SKM-1 (cell line): ENCODE results near the gene GAB3.
"Not testable (repeated sequence)": the region's sequence is repeated elsewhere in the genome, so short reads cannot be mapped to it uniquely, and the experiment has no call there.

ENCODE experiments used
- DNase-seq: peaks from one replicate; lab custom pipeline; 2025; ENCODE audit not compliant: unreplicated experiment; lab: John Stamatoyannopoulos, UW

GAB3 gene

DNA sequence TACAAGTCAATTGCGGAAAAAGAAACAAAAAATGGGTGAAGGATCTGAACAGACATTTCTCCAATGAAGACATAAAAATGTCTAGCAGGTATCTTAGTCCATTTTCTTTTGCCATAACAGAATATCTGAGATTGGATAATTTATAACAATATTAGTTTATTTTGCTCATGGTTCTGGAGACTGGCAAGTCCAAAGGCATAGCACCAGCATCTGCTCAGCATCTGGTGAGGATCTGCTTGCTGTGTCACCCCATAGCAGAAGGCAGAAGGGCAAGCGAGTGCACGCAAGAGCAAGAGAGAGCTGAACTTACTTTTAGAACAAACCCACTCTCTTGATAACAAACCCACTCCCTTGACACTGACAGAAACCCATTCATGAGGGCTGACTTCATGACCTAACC is 29.7 kb downstream of the GAB3 start:
- no peak for DNase-seq

DNA sequence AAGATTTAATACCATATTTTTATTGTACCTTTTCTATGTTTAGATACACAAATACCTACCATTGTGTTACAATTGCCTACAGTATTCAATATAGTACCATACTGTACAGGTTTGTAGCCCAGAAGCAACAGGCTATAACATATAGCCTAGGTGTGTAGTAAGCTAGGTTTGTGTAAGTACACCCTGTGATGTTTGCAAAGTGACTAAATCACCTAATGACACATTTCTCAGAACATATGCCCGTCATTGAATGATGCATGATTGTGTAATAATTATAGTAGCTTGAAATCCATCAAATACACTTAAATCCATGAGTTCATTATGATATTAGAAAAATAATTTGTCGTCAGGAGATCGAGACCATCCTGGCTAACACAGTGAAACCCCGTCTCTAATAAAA is 30.8 kb downstream of the GAB3 start:
- no peak for DNase-seq

DNA sequence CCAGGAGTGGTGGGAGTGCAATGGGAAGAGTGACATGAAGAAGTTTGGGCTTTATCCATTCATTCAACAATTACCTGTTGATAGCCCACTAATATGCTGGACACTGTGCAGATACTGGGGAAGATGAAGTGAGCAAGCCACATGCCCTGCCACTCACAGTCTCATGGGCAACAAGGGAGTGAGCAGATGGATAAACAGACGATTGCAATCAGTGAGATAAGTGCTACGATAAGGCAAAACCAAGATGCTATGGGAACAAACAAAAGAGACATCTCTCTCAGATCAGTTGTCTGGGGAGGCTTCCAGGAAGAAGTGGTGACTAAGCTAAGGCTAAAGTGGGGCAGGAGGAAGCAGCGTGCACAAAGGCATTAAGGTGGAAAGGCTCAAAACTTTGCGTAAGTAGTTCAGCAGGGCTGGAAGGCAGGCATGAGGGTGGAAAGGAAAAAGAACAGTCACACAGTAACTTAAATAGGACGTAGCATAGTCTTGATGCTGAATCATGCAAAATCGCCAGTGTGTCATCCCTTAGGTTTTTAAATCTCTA is 31.7 kb downstream of the GAB3 start:
- DNase-seq: peak; percentile 27

DNA sequence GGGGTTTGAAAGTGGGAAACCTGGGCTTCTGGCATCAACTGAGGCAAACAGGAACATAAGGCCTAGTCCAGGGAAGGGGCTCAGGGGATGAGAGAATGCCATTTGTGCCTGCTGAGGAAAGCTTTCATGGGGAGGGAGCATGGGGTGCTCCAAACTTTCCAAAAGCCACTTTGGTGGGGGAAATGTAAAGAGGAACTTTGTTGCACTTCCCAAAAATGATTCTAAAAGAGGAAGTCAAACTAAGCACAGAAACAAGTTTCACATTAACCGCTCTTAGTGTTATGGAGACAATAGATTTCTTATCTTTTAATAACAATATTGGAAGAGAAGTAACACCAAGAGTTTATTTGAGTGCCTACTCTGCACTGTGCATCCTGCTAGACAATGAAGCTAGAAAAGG is 32.3 kb downstream of the GAB3 start:
- peak; percentile 38 for DNase-seq

DNA sequence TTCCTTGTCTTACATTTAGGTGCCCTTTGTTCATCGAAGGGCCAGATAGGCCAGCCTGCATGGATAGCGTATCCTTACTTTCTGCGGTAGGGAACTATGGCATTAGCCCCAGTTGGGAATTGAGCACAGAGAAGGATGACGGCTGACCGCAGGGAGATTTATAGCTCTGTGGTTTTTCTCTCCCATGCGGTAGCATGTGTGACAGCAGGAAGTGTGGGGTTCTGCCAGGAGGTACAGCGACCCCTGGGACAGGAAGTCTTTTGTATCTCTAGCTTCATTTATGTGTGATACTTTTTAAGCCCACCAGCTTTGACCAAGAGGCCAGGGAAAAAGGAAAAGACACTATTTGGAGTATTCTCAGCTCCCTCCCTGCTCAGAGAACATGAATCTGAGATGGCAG is 33.1 kb downstream of the GAB3 start:
- DNase-seq: no peak

DNA sequence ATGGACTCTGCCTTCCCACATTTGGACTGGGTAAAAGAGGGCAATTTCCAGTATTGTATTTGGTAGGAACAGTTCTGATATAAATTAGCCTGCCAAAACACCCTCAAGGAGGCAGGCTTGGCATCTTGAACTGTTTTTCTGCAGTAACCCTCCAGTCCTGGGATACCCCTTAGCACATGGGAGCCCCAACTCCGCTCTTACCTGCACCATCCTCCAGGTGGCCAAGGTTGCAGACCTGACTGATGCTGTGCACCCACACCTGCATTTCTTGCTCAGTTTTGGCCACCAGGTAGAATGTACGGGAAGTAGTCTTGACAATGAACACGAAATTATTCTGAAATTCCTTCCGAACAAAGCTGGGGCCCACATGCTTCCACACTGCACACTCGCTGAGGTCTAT is 35.1 kb downstream of the GAB3 start:
- no peak for DNase-seq

DNA sequence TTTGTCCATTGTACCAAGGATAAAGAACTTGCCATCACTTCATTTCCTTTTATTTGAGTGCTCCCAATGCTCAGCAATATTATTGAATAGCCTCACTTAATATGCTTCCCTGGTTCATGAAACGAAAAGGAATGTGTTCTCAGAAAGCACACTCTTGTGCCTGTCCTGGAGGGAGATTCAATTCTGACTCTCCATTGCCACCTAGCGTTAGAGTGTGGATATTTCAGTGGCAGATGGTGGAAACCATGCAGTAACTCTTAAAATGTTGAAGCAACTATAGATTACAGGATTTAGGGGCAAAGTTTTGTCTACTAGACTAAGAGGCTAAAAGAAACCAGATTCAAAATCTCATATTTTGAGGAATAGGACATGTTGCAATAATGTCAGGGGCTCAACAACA is 36.0 kb downstream of the GAB3 start:
- DNase-seq: no peak

DNA sequence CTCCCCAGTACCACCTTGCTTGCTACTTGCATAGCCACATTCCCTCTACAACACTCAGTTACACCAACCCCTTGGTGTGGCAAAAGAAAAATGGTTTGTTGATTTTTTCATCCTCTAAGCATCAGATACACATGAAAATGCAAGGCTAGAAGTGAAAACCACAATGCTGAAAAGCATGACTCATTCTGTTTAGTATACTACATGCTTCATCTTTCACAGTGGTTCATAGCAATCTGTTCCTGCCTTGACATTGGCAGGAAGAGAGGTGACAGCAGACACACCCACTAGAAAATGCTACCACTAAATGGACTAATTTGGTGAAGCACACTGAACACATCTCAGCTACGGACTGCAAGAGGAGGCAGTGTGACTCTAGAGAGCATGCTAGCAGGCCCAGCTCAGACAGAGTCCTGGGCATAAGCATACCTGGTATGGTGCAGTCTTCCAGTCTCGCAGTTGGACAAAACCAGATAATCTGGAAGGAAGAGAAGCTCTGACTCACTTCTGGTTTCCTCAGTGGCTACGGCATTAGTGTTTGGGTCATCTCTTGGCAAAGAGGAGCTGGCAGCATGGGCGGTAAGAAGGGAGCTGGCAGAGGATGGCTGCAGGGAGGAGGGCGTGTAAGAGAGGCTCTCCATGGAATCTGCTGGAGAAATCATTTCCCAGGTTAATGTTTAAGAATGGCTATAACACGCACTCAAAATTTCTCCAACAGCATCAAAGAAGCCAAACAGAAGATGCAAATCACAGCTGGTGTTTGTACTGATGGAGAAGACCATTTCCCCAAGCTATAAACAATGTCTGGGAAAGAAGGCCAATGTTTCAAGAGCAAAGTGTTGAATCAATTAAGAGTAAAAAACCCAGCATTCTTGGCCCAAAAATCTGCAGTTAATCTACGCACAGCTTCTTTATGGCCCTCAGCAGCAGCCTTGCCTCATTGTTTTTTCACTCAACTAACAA is 37.8 kb downstream of the GAB3 start:
- no peak for DNase-seq

DNA sequence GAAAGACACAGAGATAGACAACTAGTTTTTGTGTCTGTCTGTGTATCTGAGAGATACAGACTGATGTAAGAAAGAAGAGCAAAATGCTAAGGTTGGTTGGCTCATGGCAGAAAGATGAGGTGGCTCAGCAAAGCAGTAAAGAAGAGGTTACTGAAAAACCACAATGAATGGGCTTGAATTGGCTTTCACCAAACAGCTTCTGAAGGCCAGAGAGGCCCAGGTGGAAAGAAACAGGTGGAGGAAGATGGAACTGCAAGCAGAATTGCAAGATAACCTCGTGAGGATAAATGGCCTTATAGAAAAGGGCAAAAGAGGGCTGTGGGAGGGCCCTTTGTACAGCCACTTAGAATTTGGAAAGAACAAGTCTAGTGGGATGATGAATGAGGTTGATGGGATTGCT is 39.6 kb downstream of the GAB3 start:
- DNase-seq: no peak

DNA sequence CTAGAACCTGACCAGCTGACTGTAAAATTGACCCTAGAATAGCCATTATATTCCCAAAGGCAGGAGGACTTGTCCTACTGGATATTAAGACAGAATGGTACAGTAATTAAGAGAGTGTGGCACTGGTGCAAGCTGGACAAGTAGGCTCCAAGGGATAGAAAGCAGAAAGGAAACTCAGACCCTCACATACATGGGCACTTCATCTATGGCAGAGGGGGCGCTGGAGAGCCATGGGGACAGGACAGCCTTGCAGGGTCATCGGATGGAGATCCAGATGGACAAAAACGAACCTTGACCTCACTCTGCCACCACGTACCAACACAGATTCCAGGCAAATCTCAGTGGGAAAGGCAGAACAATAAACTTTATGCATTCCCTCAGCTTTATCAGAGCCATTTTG is 40.6 kb downstream of the GAB3 start:
- no peak for DNase-seq

DNA sequence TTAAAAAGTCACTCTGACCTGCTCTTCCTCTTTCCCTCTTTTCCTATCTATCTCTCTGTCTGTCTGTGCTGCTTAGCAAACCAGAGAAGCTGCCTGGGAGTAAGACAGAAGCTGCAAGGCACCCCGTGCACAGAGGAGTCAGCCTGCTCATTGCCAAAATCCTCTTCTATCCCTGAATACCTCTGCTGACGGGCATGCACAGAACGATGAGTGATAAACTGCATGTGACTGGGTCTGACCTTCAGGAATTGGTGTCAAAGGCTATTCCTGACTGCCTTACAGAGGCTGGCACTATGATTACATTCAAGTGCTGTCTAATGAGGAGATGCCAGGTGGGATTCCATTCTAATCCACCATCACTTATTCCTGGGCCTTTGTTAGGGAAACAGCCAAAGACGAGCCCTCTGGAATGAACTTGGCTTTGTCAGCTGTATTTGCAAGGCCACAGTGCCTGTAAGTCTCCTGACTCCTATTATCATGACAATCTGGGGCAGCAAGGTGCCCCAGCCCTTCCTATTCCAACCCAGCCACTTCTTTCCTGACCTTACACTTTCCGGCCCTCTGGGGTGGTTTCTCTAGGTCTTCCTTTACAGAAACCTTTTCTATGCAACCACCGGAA is 52.1 kb downstream of the GAB3 start:
- no peak for DNase-seq

DNA sequence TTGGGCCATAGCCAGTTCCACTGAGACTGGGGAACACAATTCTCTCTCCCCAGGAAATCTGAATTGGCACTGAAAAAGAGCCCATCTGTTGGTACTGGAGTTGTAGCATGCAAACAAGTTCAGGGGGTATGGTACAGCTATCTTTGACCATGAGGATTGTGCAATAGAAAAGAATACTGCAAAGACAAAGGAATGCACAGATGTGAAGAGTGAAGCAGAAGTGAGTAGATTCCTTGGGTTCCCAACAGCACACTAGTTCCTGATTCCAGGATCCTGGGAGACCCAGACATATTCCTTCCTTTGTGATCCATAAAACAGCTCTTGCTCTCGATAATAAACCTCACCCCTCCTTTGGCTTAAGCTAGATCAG is 54.2 kb downstream of the GAB3 start:
- no peak for DNase-seq

DNA sequence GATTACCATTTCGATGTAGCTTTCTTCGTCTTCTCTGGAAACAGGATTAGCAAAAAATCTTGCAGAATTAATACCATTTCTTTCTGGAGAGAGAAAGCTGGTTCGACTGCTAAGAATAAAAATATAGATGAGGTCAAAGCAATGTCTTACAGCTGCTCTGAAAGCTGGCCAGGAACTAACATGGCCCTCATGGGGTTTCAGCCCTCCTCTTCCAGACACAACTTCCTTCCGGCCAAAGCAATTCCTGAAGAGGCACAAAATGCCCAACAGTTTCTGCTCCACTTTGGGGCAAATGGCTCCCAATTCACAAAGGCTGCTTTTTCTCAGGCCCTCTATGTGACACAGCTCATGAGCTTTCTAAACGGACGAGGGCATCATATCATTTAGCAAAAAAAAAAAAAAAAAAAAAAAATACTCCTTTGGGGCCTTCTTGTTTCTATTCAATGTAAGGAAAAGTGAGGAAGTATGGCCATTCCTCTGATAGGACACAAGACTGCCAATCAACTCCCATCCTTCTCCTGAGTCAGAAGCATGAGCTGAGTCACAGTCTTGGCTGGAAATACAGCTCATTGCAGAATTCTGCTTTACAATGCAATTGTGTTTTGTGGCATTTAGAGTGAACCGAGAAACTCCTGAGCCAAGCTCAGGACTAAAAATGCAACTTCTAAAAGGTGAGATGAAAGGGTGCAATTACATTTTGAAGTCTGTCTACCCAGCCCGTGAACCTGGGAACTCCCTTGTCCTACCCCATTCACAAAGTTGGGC is 54.8 kb downstream of the GAB3 start:
- DNase-seq: no peak

DNA sequence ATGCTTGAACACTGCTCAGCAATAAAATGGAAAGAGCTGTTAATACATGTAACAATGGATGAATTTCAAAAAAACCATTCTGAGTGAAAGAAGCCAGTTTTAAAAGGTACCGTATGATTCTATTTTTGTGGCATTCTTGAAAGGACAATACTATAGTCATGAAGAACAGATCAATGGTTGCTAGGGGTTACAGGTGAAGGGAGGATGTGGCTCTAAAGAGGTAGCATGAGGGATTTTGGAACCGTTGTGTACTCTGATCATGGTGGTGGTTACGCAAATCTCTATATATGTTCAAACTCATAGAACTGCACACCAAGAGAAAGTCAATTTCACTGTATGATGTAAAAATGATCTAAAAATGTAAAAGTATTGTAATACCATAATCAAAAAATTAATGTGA is 57.5 kb downstream of the GAB3 start:
- no peak for DNase-seq

DNA sequence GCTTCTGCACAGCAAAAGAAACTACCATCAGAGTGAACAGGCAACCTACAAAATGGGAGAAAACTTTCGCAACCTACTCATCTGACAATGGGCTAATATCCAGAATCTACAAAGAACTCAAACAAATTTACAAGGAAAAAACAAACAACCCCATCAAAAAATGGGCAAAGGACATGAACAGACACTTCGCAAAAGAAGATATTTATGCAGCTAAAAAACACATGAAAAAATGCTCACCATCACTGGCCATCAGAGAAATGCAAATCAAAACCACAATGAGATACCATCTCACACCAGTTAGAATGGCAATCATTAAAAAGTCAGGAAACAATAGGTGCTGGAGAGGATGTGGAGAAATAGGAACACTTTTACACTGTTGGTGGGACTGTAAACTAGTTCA is 60.4 kb downstream of the GAB3 start:
- not testable (repeated sequence) for DNase-seq

DNA sequence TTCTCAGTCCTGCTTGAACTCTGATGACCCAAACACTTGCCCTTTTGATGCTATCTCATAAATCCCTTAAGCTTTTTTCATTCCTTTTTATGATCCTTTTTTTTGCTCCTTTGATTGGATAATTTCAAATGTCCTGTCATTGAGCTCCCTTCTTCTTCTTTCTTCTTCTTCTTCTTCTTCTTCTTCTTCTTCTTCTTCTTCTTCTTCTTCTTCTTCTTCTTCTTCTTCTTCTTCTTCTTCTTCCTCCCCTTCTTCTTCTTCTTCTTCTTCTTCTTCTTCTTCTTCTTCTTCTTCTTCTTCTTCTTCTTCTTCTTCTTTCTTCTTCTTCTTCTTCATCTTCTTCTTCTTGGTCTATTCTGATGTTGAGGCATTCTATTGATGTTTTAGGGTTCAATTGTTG is 78.8 kb downstream of the GAB3 start:
- not testable (repeated sequence) for DNase-seq

DNA sequence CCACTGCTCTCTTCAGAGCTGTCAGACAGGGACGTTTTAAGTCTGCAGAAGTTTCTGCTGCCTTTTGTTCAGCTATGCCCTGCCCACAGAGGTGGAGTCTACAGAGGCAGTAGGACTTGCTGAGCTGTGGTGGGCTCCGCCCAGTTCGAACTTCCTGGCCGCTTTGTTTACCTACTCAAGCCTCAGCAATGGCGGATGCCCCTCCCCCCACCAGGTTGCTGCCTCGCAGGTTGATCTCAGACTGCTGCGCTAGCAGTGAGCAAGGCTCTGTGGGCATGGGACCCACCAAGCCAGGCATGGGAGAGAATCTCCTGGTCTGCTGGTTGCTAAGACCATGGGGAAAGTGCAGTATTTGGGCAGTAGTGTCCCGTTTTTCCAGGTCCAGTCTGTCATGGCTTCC is 80.0 kb downstream of the GAB3 start:
- not testable (repeated sequence) for DNase-seq

DNA sequence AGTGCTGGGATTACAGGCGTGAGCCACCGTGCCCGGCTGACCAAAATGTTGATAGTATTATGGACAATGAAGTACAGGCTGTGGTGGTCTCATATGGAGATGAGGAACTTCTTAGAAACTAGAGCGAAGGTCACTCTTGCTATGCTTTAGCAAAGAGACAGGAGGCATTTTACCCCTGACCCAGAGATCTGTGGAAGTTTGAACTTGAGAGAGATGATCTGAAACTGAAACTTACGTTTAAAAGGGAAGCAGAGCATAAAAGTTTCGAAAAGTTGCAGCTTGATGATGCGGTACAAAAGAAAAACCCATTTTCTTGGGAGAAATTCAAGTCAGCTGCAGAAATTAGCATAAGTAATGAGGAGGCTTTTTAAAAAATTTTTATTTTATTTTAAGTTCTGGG is 89.0 kb downstream of the GAB3 start:
- no peak for DNase-seq

DNA sequence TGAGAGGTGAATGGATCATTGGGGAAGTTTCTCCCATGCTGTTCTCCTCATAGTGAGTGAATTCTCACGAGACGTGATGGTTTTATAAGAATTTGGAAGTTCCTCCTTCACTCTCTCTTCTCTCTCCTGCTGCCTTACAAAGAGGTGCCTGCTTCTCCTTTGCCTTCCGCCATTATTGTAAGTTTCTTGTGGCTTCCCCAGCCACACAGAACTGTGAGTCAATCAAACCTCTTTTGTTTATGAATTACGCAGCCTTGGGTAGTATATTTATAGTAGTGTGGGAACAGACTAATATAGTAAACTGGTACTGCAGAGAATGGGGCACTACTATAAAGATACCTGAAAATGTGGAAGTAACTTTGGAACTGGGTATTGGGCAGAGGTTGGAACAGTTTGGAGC is 89.7 kb downstream of the GAB3 start:
- no peak for DNase-seq

DNA sequence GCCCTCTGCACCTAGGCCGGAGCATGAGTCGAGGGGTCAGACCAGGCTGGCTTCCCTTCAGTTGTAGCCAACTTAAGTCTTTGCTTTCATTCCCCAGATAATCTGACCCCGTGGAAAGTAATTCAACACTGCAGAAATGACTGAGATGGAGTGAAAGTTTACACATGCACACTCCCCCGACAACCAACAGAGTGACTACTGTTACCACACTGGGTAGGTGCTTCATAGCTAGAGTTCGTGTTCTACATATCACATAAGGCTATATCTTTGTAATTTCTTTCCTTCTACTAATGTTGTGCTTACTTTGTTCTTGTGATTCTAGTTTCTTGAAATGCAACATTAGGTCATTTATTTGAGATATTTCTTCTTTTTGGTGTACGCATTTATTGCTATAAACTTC is 90.3 kb downstream of the GAB3 start:
- DNase-seq: no peak

DNA sequence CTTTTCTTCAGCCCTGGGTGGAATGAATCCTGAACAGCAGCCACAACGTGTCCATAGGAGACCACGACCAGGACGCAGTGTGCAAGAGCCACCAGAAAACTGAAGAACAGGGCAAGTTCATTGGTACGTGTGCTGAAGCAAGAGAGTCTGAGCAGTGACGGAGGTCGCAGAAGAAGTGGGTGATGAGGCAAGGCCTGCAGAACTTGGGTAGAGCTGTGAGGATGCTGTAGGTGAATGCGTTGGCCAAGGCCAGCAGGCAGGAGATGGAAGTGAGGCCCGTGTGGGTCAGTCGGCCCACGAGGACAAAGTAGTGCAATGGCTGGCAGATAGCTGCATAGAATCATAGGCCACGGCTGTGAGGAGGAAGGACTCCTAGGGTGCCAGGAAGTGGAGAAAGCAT is 91.9 kb downstream of the GAB3 start:
- DNase-seq: no peak

DNA sequence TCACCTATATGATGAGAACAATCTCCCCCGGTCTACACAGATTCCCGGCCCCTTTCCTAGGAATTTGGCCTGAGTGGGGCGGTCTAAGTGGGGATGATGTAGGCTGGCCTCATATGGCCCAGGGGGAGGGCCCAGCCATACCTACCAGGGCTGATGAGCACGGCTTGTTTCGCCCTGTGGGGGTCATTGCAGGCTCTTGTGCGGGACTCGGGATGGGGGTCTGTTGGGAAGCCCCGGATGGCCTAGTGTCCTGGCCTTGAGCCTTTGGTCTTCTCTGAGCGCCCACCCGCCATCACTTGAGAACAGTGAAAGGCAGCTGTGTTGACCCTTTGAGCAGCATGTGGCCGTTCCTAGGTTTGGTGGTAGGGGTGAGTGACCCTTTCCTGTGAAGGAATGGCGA is 92.7 kb downstream of the GAB3 start:
- DNase-seq: no peak
